Measurements from ENCODE around the gene LPCAT1.
"Not testable (repeated sequence)": the region's sequence is repeated elsewhere in the genome, so short reads cannot be mapped to it uniquely, and the experiment has no call there.

The LPCAT1 gene

GRCh38 chr5:1540166-1540565 is 16.4 kb upstream of the LPCAT1 start:
- DNase-seq, result no peak

GRCh38 chr5:1539393-1540161 is 15.8 kb upstream of the LPCAT1 start:
- DNase-seq, result not testable (repeated sequence)

GRCh38 chr5:1538741-1539392 is 15.1 kb upstream of the LPCAT1 start:
- no peak for DNase-seq

GRCh38 chr5:1538276-1538675 is 14.5 kb upstream of the LPCAT1 start:
- DNase-seq, result no peak

- no peak for DNase-seq
These were observed 13.9 kb upstream of the LPCAT1 start for GRCh38 chr5:1537603-1538154.

- DNase-seq, result no peak
These were observed 13.3 kb upstream of the LPCAT1 start for GRCh38 chr5:1536871-1537602.

GRCh38 chr5:1536322-1536845 is 12.6 kb upstream of the LPCAT1 start:
- no peak for DNase-seq

GRCh38 chr5:1535646-1536045 is 11.9 kb upstream of the LPCAT1 start:
- no peak for DNase-seq

GRCh38 chr5:1532384-1532783 is 8.6 kb upstream of the LPCAT1 start:
- no peak for DNase-seq

GRCh38 chr5:1529498-1529897 is 5.7 kb upstream of the LPCAT1 start:
- no peak for DNase-seq

GRCh38 chr5:1527533-1528205 is 3.9 kb upstream of the LPCAT1 start:
- no peak for DNase-seq

GRCh38 chr5:1526681-1527131 is 2.9 kb upstream of the LPCAT1 start:
- DNase-seq, result no peak

- DNase-seq, result no peak
These were observed 2.5 kb upstream of the LPCAT1 start for GRCh38 chr5:1526190-1526631.

- no peak for DNase-seq
These were observed 1.9 kb upstream of the LPCAT1 start for GRCh38 chr5:1525624-1526189.

GRCh38 chr5:1524799-1525623 is 1.3 kb upstream of the LPCAT1 start:
- DNase-seq, result no peak

- DNase-seq, result no peak
These were observed 680 bp upstream of the LPCAT1 start for GRCh38 chr5:1524481-1524798.

GRCh38 chr5:1523480-1523792 is 324 bp downstream of the LPCAT1 start:
- DNase-seq, result no peak

GRCh38 chr5:1522601-1523479 is 920 bp downstream of the LPCAT1 start:
- peak in 1 of 2 experiments; percentile 30 for DNase-seq

- no peak for DNase-seq
These were observed 1.8 kb downstream of the LPCAT1 start for GRCh38 chr5:1521671-1522600.

Data from NCI-H446 (cell line).